NOMO-1 treated with DMSO at 0.1 percent for 48 hours (cell line): ENCODE results near the gene TECPR2.

Experiments used
- DNase-seq: peaks from one replicate; lab custom pipeline; 2025; ENCODE audit not compliant: unreplicated experiment; lab: John Stamatoyannopoulos, UW

Gene TECPR2

DNA sequence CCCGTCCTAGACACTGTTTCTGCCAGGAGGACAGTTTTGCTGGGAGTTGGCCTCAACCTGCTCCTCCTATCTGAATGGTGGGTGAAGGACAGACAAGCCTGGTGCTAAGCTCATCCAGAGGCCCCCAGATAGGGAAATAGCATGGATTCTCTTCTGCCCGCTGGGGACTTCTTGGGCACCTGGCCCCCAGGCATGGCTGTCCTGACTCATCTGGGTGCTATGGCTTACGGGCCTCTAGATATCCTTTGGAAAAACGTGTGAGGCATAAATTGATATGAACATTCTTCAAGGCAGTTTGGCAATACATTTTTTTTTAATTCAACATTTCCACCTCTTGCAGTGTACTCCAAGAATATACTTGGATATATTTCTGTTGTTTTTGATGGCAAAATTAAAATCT is 8.6 kb downstream of the TECPR2 start:
- DNase-seq = no peak

DNA sequence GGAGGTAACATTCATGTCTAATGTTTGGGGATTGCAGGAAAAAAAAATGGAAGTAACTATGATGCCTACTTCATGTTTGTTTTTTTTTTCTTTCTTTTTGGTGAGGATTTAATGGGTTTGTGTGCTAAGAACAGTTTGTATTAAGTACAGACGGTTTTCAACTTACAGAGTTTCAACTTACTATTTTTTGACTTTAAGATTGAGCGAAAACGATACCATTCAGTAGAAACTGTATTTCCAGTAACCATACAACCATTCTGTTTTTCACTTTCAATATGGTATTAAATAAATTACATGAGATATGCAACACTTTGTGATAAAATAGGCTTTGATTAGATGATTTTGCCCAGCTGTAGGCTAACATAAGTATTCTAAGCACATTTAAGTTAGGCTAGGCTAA is 10.4 kb downstream of the TECPR2 start:
- DNase-seq = no peak

DNA sequence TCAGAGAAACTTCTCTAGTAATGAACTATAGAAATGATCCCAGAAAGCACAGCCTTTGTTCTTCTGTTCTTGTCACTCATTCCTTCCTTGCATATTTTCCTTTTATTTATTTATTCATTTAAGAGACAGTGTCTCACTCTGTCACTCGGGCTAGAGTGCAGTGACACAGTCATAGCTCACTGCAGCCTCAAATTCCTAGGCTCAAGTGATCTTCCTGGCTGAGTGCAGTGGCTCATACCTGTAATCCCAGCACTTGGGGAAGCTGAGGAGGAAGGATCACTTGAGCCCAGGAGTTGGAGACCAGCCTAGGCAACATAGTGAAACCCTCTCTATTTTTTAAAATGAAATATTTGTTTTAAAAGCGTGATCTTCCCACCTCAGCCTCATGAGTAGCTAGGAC is 11.5 kb downstream of the TECPR2 start:
- no peak for DNase-seq

DNA sequence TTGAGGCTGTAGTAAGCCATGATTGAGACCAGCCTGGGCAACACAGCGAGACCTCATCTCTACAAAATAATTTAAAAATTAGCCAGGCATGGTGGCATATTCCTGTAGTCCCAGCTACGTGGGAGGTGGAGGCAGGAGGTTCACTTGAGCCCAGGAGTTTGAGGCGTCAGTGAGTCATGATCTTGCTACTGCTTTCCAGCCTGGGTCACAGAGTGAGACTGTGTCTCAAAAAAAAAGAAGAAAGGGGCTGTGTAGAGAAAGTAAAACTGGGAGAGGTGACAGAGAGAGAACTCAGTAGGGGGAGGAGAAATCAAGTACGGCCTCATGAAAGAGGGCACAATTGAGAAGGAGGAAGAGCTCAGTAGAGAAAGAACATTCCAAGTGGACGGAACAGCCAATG is 12.4 kb downstream of the TECPR2 start:
- no peak for DNase-seq

DNA sequence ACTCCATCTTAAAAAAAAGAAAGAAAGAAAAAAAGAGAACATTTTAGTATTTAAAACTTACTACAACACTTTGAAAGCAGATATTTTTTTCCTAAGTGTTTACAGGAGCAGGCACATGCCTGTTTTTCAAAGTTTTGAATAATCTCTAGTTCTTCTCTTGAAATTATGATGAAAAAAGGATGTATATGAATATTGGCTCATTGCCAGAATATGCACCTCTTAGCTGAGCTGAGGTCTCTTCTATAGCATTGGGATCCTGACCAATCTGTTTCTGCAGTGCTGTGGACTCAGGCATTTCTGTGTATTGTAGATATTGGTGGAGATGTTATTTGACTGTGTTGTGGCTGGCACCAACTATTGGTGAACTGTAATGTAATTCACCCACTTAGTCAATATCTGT is 15.0 kb downstream of the TECPR2 start:
- DNase-seq = no peak

DNA sequence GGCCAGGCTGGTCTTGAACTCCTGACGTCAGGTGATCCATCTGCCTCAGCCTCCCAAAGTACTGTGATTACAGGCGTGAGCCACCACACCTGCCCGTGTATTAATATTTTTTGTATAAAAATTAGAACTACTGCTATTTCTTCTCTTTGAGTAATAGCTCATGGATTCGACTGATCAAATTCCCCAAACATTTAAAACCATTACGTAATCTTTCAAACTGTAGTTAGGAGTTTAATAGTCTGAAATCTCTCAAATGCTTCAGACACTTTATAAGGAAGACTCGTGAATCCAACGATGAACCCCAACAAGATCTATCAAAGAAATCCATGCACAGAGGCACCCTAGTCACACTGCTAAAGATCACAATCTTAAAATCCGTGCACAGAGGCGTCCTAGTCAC is 16.1 kb downstream of the TECPR2 start:
- no peak for DNase-seq

DNA sequence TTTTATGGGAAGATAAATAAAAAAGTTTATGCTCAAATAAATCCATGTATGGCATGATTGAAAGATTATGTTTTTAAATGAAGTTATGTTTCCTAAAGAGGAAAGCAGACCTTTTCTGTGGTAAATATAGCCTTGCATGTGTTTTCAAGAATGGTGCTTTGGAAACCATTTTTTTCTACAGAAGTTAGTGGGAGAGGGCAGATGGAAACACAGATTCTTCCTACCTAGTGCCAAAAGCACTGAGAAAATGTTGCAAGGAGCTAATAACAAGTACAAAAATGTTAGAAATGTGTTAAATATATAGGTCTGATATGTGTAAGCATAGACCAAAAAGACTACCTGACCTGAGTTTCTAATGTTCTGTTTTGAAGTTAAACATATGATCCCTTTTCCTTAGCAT is 24.3 kb downstream of the TECPR2 start:
- no peak for DNase-seq

DNA sequence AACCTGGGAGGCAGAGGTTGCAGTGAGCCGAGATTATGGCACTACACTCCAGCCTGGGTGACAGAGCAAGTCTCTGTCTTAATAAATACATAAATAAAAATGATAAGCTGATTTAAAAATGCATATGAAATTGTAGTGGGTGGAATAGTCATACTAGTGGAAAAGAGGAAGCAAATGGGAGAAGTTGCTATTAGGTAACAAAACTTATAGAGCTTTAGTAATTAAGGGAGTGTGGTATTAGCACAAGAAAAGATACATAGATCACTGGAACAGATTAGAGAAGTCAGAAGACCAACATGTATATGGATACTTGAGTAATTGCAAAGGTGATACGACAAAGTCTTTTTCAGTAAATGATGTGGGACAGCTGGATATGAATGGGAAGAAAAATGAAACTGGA is 26.5 kb downstream of the TECPR2 start:
- DNase-seq = peak; percentile 94

DNA sequence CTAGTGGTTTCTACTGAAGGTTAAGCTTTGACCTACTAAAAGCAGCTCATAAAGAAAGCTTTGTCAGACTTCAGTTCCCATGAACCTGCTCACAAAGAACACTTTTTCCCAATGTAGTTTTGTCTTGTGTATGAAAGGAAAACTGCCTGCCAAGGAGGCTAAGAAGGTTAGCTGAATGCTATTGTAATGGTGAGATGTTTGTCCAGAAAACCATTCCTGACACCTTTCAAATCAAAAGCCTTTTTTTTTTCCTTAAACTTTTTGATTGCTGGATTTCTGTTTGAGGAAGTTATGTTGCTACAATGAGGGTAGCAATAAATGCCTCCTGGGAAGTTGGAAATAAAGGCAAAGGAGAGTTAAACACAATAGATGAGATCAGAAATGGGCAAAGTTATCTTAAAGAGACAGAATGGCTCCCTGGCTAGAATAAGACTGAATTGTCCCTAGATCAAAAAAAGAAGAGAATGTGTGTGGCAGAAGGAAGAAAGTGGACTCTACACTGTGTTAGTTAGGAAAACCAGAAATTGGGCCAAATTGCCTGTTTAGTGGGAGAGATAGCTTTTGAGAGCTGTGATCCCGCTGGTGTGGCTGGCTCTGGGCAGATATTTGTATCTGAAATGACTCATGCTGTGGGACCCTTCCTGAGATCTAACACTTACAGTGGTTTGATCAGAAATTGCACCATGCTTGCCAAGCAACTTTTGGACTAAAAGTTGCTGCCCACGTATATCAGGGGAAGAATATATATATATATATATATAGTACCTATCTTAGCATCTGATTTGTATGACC is 27.5 kb downstream of the TECPR2 start:
- no peak for DNase-seq

DNA sequence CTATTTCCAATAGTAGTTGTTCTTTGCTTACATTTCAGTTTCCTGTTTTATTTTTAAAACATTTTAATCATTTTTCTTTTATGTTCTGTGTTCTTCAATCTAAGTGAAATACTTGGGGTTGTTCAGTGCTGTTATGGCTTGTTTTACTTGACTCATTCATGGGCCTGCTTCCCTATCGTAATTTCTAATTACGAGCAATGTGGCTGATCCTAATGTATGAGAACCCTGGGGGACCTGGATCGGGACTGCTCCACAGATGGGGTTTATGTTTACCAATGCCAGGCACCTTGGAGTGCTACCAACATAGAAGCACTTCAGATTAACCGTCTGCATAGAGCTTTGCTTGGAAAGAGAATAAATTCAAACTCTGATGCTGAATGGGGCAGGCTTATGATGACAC is 29.8 kb downstream of the TECPR2 start:
- no peak for DNase-seq

DNA sequence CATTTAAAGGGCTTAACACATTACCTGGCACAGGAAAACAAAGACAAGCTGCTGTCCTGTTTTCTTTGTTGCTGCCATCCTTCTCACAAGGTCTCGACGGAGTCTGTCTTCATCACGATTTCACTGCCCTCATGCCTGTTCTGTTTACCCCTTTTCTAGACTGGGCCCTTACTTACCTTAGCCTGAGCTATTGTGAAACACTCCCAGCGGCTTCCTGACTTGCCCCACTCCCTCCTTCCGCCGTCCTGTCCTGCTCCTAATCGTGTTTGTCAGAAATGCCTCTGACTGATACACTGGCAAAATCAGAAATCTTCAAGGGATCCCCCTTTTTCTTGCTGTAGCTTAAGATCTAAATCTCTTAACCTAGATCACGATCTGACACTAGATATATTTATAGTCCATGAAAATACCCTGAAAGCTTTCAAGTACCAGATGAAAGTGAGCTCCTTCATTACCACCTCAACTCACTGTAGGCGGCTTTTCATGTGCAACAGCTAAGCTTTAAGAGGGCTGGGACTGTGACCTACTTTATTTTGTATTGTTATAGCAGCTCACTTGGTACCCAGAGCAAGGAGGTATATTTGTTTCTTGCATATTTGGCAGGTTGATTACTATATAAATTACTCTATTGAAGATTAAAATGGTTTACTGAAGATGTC is 32.1 kb downstream of the TECPR2 start:
- DNase-seq = peak; percentile 46

DNA sequence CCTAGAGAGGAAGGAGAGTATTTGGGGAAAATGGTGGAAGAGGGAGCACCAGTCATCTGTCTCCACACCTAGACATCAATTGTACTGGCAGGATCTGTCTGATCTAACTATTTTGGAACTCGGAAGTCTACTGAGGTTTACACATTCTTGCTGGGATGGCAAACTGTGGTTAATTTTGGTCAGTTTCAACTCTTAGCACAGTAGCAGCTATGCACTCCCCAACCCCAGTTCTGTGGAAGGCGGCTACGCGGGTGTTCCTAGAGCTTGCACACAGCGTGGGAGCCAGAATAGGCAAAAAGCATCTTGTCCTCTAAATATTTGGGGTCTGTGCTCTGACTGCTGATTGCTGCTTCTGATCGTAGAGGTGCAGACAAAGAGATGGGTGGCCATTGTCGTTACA is 33.8 kb downstream of the TECPR2 start:
- DNase-seq = no peak

DNA sequence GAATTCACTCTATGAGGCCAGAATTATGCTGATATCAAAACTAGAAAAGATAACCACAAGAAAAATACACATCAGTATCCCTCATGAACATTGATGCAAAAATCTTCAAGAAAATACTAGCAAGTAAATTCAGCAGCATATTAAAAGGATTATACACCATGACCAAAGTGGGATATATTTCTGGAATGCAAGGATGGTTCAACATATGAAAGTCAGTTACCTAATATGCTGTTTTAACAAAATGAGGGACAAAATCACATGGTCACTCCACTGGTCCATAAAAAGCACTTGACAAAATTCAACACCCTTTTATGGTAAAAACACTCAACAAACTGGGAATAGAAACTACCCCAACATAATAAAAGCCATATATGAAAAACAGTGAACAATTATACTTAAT is 40.3 kb downstream of the TECPR2 start:
- DNase-seq = no peak

DNA sequence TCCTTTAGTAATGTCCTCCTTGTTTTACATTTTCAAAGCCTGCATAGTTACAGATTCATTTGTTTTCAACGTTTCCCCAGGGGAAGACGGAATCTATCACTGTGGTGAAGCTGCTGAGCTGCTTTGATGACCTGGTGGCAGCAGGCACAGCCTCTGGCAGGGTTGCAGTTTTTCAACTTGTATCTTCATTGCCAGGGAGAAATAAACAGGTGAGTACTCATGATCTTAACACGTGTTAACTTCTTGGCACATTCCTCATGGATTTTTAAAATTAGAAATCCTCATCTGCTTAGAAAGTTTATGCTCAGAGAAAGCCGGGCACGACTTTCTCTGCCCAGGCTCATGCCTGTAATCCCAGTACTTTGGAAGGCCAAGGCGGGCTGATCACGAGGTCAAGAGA is 44.5 kb downstream of the TECPR2 start:
- DNase-seq = no peak

DNA sequence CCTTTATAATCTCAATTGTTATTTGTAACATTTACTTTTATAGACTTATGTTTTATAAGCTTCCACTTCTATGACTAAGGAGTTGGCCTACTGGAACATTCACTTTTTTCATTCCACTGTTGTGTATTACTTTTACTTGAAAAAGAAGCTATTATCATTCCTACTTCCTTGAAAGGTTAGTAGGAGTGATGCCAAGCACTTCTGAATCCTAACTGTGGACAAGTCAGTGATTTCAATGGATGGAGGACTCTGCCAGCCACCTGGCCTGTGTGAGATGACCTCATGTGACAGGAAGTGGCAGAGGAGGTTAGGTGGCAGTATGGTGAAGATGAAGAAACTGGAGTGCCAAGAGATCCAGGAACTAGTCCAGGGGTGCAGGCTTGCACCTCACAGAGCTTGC is 46.0 kb downstream of the TECPR2 start:
- DNase-seq = no peak

DNA sequence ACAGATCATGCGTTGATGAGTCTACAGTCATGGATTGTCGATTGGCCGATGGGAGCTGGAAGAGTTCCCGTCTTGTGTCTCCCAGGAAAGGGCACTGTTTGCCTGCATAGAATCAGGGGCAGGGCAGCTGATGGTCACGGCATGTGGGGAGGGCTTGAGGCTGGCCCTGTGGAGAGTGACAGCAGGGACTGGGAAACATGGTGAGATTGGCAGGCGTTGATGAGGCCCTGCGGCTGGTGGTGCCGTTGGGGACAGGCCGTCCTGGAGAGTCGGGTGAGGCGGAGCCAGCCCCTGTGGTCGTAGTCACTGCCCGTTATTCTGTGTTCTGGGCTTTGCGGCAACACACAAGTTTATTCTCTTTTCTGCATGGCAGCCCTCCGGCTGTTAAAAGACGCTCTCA is 52.9 kb downstream of the TECPR2 start:
- DNase-seq = no peak

DNA sequence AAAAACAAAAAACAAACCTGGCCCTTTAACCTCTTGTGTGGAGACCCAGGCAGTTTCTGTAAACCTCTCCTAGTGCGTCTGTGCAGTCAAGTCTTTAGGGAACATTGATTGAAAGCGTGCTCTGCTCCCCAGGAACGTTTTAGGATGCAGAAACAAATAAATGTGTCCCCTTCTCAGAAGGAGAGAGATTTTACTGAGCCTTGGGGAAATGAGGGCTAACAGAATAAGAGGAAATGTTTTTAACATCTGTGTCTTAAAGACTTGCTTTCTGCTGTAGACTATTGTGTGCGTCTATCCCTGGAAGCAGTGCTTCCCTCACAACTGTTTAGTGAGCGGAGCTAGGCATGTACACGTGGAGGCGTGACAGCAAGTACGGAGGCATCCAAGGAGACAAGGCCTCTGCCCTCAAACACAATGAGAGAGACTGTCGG is 54.3 kb downstream of the TECPR2 start:
- DNase-seq = no peak

DNA sequence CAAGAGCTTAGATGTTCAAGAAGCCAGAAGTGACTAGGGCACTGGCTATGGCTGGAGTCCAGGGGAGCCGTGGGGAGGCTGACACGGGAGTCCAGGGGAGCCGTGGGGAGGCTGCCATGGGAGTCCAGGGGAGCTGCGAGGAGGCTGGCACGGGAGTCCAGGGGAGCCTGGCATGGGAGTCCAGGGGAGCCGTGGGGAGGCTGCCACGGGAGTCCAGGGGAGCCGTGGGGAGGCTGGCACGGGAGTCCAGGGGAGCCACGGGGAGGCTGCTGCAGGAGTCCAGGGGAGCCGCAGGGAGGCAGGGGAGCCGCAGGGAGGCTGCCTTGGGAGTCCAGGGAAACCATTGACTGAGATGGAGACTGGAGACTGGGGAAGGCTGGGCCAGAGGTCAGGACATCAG is 54.9 kb downstream of the TECPR2 start:
- no peak for DNase-seq

DNA sequence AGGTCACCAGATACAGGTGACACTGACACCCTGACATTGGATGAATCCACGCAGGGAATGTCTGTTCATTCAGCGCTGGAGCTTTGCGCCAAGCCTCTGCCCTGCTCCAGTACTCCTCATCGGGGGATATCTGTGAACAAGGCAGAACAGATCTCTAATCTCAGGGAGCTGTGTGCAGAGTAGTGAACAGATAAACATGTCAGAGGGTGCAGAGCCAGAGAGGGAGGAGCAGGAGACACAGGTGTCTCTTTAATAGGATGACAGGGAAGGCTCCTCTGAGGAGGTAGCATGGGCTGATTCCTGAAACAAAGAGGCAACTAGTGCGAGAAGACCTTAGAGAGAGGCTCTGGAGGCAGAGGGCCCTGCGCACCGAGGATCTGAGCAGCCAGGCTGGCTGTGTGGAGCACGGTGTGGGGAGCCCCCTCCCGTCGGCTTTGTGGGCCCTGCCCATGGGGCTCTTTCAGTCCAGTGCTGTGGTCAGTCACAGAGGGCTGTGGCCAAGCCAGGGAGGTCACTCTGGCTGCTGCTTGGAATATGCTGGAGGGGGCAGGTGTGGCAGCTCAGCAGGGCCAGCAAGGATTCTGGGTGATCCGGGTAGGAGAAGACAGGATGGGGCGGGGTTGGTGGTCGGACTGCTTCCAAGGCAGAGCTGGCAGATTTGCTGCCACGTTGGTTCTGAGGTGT is 55.6 kb downstream of the TECPR2 start:
- no peak for DNase-seq

DNA sequence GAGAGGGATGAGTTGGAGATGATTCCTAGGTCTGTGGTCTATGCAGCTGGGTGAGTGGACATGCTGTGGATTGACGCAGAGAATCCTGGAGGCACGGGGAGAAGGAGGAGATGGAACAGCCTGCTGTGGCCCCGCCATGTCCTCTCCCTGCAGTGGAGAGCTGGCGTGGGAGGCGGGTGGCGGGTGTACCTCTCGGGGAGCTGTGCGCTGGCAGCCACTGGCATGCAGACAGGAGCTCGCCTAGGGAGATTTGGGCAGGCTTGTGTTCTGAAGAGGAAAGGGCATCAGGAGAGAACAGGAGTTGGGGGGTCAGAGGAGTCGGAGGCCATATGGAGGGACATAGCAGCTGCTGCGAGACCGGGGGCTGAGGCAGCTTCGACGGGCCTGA is 56.1 kb downstream of the TECPR2 start:
- DNase-seq = no peak

DNA sequence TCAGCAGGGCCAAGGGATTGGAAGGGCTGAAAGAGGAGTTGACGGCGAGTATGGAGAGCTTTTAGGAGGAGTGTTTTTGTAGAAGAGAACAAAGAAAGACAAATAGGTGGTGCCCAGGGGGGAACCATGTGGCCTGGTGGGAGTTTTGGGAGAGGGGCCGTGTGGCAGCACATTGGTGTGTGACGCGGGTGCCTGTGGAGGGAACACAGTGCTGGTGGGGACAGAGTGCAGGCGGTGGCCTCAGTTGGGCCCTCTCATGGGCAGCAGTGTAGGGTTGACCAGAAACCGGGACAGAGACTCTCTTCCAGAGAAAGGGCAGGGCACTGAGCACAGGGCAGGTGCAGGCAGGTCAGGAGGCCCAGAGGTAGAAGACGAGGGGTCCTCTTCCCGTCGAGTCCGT is 56.5 kb downstream of the TECPR2 start:
- no peak for DNase-seq

DNA sequence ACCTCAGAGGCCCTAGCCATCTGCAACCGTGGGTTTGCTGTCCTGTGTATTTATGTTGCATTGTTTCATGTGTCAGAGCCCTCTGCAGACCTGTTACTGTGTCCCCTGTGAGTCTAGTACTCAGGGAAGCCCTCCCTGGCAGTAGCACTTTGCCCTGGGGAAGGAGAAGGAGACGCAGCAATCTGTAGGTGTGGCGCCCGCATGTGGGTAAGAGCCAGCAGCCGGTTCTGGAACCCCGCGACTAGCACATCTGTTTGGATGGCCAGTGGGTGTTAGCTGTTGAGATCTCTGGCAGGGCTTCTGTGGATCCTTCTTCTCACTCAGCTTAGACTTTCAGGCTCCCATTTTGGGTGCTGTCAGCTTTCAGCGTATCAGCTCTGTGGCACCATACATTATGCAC is 57.0 kb downstream of the TECPR2 start:
- no peak for DNase-seq
